GM12875 (cell line): ENCODE data around the gene KCNJ2.

ENCODE experiments used
- H3K4me3 ChIP-seq: one replicate; pipeline ENCODE4 v1.5.1; 2011; ENCODE audit warnings: low read depth, low read length, control low read depth
- TF ChIP-seq, protein P1 (sequence below): IDR thresholded peaks from 2 replicates; pipeline ENCODE4 v1.5.1; 2011; ENCODE audit warnings: low read depth, mild to moderate bottlenecking, control low read depth, inconsistent platforms, low read length, moderate library complexity, borderline replicate concordance; ENCODE audit not compliant: insufficient read depth

KCNJ2 gene

GRCh38 chr17:70208825-70209555 is 39.7 kb downstream of the KCNJ2 start:
- TF ChIP-seq, protein P1, sequence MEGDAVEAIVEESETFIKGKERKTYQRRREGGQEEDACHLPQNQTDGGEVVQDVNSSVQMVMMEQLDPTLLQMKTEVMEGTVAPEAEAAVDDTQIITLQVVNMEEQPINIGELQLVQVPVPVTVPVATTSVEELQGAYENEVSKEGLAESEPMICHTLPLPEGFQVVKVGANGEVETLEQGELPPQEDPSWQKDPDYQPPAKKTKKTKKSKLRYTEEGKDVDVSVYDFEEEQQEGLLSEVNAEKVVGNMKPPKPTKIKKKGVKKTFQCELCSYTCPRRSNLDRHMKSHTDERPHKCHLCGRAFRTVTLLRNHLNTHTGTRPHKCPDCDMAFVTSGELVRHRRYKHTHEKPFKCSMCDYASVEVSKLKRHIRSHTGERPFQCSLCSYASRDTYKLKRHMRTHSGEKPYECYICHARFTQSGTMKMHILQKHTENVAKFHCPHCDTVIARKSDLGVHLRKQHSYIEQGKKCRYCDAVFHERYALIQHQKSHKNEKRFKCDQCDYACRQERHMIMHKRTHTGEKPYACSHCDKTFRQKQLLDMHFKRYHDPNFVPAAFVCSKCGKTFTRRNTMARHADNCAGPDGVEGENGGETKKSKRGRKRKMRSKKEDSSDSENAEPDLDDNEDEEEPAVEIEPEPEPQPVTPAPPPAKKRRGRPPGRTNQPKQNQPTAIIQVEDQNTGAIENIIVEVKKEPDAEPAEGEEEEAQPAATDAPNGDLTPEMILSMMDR: no peak
- H3K4me3 ChIP-seq: no peak overlapping the region

GRCh38 chr17:70215656-70216055 is 46.3 kb downstream of the KCNJ2 start:
- no peak overlapping the region for H3K4me3 ChIP-seq
- TF ChIP-seq, protein P1: no peak

GRCh38 chr17:70217571-70217970 is 48.2 kb downstream of the KCNJ2 start:
- TF ChIP-seq, protein P1: no peak
- no peak overlapping the region for H3K4me3 ChIP-seq

DNA sequence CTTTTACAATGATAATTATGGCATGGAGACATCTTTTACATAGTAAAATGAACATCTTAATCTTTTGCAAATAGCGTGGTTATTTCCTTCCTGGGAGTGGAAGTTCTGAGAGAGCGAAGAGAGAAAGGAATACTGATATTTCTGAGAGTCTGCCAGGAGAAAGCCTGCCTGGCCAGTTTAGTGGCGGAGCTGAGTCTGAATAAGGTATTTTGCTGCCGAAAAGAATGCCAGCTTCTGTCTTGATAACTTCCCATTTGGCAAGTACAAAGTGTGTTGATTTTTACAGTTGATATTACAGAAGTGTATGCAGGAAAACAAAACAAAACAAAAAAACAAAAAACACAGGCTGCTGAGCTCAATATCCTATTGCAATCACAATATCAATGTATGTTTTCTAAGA is 55.9 kb downstream of the KCNJ2 start:
- no peak overlapping the region for H3K4me3 ChIP-seq
- TF ChIP-seq, protein P1: no peak
